ENCODE measurements around the gene CHMP3.

DNA sequence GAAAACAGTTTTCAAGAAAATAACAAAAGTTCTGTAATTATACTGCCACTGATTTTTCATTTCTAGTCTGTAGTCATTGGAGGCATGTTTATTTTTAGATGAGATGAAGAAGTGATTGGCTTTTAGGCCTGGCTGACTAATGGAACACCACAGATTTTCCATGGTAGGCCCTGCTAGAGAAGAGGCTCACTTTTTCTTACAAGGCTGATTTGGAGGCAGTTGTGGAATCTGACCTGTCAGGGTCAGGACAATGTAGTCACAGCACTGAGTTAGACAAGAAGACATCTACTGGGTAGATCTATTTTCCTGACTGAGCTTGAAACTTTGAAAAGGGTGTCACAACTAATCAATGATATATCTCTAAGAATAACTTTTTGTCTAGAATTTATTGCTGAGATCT, 78.1 kb downstream of the CHMP3 start:
- TF ChIP-seq, protein P1, sequence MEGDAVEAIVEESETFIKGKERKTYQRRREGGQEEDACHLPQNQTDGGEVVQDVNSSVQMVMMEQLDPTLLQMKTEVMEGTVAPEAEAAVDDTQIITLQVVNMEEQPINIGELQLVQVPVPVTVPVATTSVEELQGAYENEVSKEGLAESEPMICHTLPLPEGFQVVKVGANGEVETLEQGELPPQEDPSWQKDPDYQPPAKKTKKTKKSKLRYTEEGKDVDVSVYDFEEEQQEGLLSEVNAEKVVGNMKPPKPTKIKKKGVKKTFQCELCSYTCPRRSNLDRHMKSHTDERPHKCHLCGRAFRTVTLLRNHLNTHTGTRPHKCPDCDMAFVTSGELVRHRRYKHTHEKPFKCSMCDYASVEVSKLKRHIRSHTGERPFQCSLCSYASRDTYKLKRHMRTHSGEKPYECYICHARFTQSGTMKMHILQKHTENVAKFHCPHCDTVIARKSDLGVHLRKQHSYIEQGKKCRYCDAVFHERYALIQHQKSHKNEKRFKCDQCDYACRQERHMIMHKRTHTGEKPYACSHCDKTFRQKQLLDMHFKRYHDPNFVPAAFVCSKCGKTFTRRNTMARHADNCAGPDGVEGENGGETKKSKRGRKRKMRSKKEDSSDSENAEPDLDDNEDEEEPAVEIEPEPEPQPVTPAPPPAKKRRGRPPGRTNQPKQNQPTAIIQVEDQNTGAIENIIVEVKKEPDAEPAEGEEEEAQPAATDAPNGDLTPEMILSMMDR (IDR thresholded peaks at IDR 0.05), result no peak
- TF ChIP-seq POLR2A (IDR thresholded peaks at IDR 0.05), result no peak
